Ureter (tissue), 1 donor: ENCODE measurements around the gene NDUFAF5. TPM values are rescaled to one million over a fixed set of nuclear protein-coding genes. Genes with fewer than 3 reads are reported as not detected.
A peak's percentile ranks its signal among the peaks of the same experiment; 100 is the strongest.

Experiments used
- DNase-seq: peaks from one replicate; pipeline ENCODE4 v3.0.0-alpha.2; 2020; ENCODE audit warnings: low spot score
- total RNA-seq: library from RNA; stranded (reverse); gene quantifications from one replicate; pipeline ENCODE4 v1.2.4, GENCODE V29; 2023
- donor health status: DM: yes; HTN: yes; CAD: no.

The NDUFAF5 gene
- total RNA-seq, 1 donor from 2014 or later: 51.6 TPM

GRCh38 chr20:13777171-13777601 lies 7.6 kb upstream of the NDUFAF5 start:
- no peak for DNase-seq

GRCh38 chr20:13778827-13779226 lies 6.0 kb upstream of the NDUFAF5 start:
- no peak for DNase-seq

DNA sequence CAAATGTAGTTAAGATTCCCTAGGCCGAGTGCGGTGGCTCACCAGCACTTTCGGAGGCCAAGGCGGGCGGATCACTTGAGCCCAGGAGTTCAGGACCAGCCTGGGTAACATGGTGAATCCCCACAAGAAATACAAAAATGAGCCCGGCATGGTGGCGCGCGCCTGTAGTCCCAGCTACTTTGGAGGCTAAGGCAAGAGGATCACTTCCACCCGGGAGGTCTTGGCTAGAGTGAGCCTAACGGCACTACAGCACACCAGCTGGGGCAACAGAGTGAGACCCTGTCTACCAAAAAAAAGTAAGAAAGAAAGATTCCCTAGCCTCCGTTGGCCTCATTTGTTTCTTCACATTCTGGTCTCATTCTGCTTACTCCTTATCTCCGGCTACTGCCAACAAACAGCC lies 1.3 kb upstream of the NDUFAF5 start:
- no peak for DNase-seq

DNA sequence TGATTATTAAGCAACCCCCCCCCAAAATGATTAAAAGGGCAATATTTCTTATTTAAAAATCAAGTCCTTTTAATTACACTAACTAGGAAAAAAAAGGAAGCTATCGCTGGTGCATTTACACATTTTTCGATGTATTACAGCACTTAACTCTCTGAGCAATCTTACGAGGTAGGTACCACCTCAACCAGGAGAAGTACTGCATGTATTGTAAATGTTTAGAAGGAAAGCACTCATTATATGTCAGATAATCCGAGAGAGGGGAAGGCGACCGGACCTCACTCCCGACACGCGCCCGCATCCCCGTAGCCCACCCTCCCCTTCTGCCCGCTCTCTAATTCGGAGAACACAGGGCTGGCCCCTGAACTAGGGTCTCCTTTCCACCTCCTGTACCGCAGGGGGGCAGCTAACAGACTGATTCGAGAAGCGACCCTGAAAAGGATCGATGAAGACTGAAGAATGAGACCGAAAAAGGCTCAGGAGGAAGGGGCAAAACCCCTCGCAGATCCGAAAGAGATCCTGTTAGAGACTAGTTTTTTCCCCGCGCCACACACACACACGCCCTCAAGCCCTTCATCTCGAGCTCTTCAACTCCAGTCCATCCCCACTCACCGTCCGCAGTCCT lies 446 bp upstream of the NDUFAF5 start:
- DNase-seq: no peak

DNA sequence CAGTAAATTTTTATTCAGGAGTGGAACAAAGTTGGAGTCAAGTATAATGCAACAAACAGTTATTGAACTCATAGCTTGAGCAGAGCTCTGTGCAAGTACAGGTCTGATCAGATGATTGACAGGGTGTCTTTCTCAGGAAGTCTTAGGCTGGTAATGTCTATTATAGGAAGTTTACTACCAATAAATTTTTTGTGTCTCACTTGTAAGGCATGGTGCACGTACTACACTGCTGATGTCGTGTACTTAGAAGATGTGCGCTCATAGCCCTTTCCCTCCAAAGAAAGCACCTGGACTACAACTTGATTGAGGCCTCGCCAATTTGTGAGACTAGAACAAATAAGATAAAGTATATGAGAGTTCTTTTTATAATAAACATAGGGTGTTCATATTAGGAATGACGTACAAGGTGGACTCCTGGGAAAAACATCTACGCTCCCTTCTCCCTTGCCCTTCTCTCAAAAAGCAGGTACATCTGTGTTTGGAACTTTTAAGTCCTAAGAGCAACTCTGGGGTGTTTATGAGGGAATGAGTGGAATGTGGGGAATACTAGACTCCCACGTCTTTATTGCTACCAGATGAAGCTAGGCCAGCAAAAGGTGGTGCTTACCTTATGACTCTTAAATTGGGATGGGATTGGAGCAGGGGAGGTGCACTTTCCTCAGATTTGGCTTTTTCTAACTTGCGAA lies 1.5 kb downstream of the NDUFAF5 start:
- no peak for DNase-seq

- DNase-seq: no peak
Measured at GRCh38 chr20:13788167-13788834, 3.5 kb downstream of the NDUFAF5 start.

DNA sequence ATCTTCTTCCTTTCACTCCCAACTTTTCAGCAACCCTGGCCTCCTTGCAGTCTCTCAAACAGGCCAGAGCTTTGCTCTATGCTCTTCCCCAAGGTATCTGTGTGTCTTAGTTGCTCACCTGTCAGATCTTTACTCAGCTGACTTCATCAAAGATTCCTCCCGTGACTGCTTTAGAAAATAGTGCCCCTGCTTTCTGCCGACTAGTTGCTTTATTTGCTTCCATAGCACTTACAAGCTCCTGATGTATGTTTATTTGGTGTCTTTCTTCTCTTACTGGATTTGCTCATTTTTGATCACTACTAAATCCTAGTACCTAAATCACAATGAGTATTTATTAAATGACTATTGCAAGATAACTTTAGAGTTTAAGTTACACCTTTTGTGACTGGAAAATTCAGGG lies 5.9 kb downstream of the NDUFAF5 start:
- no peak for DNase-seq

- no peak for DNase-seq
Measured at GRCh38 chr20:13791540-13792459, 7.0 kb downstream of the NDUFAF5 start.

DNA sequence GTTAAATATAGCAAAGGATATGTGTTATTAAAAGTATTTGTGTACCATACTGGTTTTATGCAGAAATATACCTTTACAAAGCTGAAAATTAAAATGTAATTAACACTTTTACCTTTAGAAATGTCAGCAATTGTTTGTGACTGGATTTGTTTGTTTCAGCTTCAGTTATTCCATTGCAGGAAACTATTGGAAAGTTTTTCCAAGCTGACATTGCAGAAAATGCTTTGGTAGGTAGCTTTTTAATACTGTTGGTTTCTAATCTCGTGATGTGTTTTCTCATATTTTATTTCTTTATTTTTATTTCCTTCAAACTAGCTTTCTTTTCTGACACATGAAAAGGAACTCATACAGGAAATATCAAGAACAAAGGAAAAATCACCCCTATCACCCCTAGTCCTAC lies 8.2 kb downstream of the NDUFAF5 start:
- no peak for DNase-seq

DNA sequence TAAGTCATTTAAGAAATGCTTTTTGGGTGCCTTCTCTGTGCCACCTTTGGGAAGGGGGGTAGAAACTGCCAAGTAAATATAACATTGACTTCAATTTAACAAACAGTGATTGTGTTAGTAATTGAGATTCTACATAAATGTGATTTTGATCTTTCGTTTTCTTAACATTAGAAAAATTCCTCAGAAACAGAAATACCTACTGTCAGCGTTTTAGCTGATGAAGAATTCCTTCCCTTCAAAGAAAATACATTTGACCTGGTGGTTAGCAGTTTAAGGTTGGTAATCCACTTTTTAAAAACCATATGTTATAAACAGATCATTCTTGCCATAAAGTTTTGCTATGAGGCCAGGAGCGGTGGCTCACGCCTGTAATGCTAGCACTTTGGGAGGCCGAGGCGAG lies 9.8 kb downstream of the NDUFAF5 start:
- no peak for DNase-seq

- DNase-seq: no peak
Measured at GRCh38 chr20:13799040-13799439, 14.2 kb downstream of the NDUFAF5 start.

- no peak for DNase-seq
Measured at GRCh38 chr20:13799974-13800373, 15.1 kb downstream of the NDUFAF5 start.

DNA sequence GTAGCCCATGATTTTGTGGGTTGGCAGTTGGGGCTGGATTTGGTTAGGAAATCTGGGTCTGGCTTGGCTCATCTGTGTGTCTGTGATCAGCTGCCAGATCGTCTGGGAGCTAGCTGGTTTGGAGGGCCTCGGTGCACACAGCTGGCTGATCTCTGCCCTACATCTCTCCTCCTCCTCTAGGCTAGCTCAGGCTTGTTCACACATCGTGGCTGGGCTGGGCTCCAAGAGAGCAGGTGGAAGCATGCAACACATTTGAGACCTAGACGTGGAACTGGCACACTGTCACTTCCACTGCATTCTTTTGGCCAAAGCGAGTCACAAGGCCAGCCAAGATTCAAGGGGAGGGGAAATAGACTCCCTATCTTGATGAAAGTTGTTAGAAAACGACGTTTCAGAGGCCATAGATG lies 15.9 kb downstream of the NDUFAF5 start:
- peak; percentile 93 for DNase-seq

DNA sequence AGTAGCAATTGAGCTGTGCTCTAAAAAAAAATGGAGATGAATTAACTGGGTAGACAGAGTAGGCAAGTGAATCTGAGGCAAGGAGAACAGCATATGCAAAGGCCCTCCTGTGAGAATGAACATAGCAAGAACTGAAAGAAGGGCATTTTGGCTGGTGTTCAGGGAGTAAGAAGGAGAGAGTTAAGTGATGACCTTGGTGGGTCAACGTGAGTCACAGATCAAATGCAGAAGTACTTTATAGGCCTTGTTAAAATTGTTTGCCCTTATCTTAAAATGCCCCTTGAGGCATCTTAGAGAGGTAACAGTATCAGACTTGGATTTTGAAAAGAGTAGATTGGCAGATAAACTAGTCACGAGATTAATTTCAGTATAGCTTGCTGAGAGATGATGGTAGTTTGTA lies 24.5 kb downstream of the NDUFAF5 start:
- DNase-seq: no peak

GRCh38 chr20:13809855-13810254 lies 25.0 kb downstream of the NDUFAF5 start:
- DNase-seq: no peak

DNA sequence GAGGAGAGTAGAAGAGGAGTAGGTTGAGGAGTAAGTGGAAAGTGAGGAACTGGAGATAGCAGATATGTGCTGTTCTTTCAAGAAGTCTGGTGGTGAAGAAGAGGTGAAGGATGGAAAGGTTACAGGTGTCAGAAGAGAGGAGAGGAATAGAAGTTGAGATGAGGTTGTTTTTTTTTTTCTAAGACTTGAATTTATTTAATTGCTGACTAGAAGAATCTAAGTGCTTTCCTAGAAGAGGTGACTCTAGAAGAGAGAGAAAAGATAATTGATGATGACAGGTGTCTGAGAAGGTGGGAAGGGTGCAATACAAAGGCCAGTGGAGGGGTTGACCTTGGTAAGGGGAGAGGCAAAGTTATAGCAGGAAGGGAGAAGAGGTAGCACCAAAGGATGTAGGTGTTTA lies 25.6 kb downstream of the NDUFAF5 start:
- DNase-seq: no peak

GRCh38 chr20:13813910-13814309 lies 29.1 kb downstream of the NDUFAF5 start:
- DNase-seq: no peak

DNA sequence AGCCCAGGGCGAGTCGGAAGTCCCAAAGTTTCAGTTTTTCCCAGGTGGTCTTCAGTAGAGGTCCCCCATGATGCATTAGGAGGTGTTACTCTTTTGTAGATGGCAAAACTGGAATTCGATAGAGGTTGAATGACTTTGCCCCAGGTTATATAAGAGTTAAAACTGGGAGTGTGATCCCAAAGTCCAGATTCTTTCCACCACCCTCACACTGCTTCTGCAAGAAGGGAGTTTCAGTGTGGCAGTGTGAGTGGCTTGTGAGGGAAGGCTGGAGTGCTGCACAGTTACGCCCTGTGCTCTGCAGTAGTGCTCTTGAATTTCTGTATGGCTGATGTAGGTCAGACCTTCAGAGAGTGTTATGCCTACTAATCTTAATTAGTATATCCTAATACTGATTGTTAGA lies 29.8 kb downstream of the NDUFAF5 start:
- no peak for DNase-seq

DNA sequence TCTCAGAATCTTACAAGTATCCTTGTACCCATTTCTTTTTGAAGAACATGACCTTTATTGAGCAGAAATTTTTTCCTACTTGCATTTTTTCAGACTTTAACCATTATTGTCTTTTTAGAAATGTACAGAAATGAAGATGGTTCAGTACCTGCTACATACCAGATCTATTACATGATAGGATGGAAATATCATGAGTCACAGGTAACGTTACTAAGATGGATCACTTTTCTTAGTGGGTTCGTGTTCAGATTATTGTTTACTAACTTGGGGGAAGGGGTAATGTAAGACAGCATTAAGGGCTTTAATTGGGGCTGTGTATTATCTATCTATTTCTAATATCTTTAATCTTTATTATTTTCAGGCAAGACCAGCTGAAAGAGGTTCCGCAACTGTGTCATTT lies 31.9 kb downstream of the NDUFAF5 start:
- no peak for DNase-seq

DNA sequence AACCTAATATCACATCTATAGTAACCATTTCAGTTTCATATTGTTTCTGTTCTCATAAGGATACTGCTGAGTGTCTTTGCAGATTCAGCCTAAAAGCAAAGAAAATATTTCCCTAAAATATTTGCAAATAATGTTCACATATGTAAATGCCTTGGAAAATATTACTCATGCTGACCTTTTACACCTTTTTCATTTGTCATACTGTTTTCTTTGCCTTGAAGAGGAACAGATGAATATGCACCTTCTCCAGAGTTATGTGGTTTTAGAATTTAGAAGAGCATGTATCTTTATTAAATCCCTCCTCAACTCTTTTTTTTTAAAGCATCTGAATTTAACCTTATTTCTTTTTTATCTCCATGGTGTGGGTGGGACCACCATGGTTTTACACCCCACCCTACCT lies 32.5 kb downstream of the NDUFAF5 start:
- DNase-seq: no peak

- no peak for DNase-seq
Measured at GRCh38 chr20:13819885-13820645, 35.2 kb downstream of the NDUFAF5 start.
